ENCODE data around the gene MZT2A.
"Not testable (repeated sequence)": the region's sequence is repeated elsewhere in the genome, so short reads cannot be mapped to it uniquely, and the experiment has no call there.

MZT2A gene

DNA sequence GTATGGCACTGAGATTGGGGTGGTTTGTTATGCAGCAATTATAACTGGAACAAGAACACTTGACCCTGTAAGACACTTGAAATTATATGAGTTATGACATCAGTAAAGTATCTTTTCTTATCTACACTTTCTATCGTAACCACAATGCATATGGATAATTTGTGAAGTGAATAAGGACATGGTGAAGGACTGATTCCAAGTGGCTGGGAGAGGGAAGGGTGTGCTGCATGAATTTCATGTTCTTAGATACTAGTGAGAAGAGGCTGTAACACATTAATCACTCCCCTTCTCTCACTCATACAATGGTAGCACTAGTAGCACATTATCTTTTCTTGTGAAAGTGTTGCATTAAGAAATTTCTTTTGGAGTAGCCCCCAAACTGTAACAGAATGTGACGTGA lies 37.3 kb downstream of the MZT2A start:
- DNase-seq (ENCODE audit: low spot score) = not testable (repeated sequence)

DNA sequence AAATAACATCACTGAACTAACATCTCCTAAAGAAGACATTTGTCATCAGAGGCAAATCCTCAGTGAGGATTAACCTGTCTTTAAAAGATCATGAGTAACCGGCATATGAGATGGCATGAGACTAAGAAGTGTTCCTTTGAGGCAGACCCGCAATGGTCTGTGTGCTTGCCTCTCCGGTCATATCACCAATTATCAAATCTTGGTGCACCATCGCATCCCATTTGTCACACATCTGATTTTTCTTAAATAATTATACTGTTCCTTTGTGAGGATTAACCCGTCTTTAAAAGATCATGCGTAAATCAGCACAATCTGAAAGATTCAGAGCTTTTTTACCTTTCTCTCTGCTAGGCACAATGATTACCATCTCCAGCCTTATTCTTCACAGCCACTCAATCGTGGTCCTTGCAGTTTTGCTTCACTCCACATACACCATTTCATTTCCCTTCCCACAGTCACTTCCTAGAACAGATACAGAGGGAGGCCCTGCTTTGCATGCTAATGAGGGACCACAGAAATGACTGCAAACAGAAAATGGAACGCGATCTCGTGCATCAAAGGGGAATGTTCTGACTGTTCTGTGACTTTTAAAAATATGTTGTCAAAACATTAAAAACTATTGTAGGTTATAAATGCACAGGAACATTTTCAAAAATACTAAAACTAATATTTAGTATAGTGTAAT lies 40.8 kb downstream of the MZT2A start:
- DNase-seq (ENCODE audit: low spot score) = not testable (repeated sequence)

DNA sequence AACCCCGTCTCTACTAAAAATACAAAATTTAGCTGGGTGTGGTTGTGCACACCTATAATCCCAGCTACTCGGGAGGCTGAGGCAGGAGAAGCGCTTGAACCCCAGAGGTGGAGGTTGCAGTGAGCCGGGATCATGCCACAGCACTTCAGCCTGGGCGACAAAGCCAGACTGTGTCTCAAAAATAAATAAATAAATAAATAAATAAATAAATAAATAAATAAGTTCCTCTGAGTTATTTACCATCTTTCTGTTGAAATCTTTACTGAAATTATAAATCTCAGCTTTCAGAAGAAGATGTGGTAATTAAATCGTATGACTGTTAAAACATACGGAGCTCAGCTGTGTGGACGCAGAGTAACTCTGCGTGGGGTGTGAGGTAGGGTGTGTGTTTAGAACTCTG lies 44.2 kb downstream of the MZT2A start:
- DNase-seq (ENCODE audit: low spot score) = not testable (repeated sequence)

DNA sequence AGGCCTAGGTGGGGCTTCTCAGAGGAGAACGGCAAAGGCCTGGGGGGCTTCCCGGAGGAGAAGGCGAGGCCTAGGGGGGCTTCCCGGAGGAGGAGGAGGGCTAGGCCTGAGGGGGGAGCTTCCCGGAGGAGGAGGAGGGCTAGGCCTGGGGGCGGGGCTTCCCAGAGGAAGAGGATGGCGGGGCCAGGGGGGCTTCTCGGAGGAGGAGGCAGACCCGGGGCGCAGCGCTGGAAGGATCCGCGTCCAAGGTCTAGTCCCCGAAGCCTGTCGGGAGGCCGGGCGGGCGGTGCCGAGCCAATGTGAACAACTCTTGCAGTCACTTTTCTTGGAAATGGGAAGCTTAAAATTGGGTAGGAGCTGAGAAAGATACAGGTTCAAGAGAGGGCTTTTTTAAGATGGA lies 46.3 kb downstream of the MZT2A start:
- no peak for DNase-seq (ENCODE audit: low spot score)

DNA sequence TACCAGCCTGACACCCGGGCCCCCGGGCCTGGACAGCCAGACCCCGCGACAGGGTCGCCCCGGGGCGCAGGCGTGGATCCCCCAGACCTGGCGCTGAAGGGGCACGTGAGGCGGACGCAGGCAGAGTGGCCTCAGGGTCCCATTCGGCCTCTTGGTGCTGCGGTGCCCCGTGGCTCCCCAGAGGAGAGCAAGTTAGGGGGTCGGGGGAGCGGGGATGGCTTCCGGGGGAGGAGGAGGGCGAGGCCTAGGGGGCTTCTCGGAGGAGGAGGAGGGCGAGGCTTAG lies 46.7 kb downstream of the MZT2A start:
- not testable (repeated sequence) for DNase-seq (ENCODE audit: low spot score)

DNA sequence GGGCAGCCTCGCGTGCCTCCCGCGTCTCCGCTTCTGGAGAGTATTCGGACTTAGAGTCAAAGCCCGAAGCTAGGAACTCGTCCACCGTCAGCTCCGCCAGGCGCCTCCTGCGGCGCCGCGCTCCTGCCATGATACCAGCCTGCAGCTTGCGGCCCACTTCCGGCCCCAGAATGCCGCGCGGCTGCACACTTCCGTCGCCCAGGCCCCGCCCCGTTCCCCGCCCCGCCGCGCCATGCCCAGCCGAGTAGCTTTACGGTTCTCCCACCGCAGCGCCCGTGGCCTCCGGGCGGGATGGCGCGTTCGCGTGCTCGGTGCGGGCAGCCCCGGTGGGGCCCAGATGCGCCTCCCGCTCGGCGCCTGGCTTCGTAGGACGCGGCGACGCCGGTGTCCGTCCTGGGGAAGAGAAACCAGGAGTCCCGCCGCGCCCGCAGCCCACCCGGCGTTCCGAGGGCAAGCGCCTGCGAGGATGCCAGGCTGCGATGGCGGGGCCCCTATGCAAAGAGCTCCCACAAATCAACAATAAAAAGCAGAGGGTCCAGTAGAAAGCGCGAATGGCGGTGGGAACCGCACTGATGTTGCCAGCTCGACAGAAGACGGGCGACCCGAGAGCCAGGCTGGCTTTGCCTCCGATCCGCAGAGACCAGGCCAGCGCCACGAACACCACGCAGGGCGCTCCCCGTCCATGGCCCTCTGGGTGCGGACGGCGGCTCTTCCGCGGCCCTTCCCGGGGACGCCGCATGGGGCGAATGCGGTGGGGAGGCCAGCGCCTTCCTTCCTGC lies 47.3 kb downstream of the MZT2A start:
- not testable (repeated sequence) for DNase-seq (ENCODE audit: low spot score)

DNA sequence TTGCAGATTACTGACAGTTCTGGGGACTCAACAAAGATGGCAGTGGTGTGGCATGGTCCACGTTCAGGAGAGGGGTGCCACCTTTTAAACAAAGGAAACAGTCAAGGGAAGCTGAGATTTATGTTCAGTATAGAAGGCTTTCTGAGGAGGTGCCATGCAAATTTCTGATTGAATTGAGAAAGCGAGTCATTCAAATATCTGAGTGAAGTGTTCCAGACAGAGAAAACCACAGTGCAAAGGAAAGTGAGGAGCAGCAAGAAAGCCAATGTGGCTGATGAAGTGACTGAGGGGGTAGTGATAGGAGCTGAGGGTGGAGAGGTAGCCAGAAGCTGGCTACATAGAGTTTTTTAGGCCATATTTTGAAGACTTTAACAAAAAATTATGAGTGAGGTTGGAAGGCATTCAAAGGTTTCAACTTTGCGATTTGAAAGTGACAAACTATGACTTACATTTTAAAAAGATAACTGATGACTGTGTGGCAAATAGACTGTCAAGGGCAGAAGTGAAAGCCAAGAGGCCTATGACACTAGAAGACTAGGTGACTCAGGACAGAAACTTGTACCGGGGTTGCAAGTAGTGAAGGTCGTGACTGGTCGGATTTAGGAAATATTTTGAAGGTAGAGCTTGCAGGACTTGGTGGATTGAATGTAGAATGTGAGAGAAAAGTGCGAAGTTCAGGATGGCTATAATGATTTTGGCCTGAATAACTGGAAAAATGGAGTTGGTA lies 51.3 kb downstream of the MZT2A start:
- not testable (repeated sequence) for DNase-seq (ENCODE audit: low spot score)

All from SK-N-DZ (cell line).